GM19035 (cell line): Measurements from ENCODE around the gene CACNB3.

ENCODE experiments used
- ATAC-seq: cut with Tn5 transposase; IDR thresholded peaks from one replicate; pipeline ENCODE4 v1.9.1; 2021; ENCODE audit not compliant: unreplicated experiment

The CACNB3 gene

GRCh38 chr12:48817873-48818830 is at the start of gene CACNB3:
TSS of gene CACNB3 (plus strand) at chr12:48818496. CDS start at chr12:48818930, 434 bp downstream.
- ATAC-seq: peak; percentile 36

GRCh38 chr12:48768736-48769135 is 49.6 kb upstream of the CACNB3 start:
- ATAC-seq: no peak

GRCh38 chr12:48770756-48771155 is 47.5 kb upstream of the CACNB3 start:
- no peak for ATAC-seq

GRCh38 chr12:48771588-48772112 is 46.6 kb upstream of the CACNB3 start:
- no peak for ATAC-seq

- no peak for ATAC-seq
These were observed 44.6 kb upstream of the CACNB3 start for GRCh38 chr12:48773686-48774085.

- no peak for ATAC-seq
These were observed 43.8 kb upstream of the CACNB3 start for GRCh38 chr12:48774516-48774915.

- ATAC-seq: no peak
These were observed 43.0 kb upstream of the CACNB3 start for GRCh38 chr12:48775299-48775698.

GRCh38 chr12:48775991-48776649 is 42.2 kb upstream of the CACNB3 start:
- no peak for ATAC-seq

GRCh38 chr12:48776956-48777355 is 41.3 kb upstream of the CACNB3 start:
- no peak for ATAC-seq

- ATAC-seq: no peak
These were observed 40.5 kb upstream of the CACNB3 start for GRCh38 chr12:48777501-48778400.

- ATAC-seq: no peak
These were observed 38.4 kb upstream of the CACNB3 start for GRCh38 chr12:48779869-48780268.

- ATAC-seq: no peak
These were observed 37.8 kb upstream of the CACNB3 start for GRCh38 chr12:48780381-48781025.

GRCh38 chr12:48781750-48782456 is 36.4 kb upstream of the CACNB3 start:
- ATAC-seq: no peak

GRCh38 chr12:48782457-48783395 is 35.6 kb upstream of the CACNB3 start:
- no peak for ATAC-seq

- ATAC-seq: no peak
These were observed 34.9 kb upstream of the CACNB3 start for GRCh38 chr12:48783432-48783831.

- no peak for ATAC-seq
These were observed 31.4 kb upstream of the CACNB3 start for GRCh38 chr12:48786591-48787544.

- ATAC-seq: no peak
These were observed 30.3 kb upstream of the CACNB3 start for GRCh38 chr12:48787791-48788523.
